Hematopoietic multipotent progenitor cell treated with erythropoietin and hydrocortisone succinate and interleukin-3 and kit ligand, for 4 days (in vitro differentiated cells): Measurements from ENCODE around the gene NDEL1.

Experiments
- DNase-seq: peaks from one replicate; pipeline ENCODE4 v3.0.0-alpha.2; 2015

NDEL1 gene

DNA sequence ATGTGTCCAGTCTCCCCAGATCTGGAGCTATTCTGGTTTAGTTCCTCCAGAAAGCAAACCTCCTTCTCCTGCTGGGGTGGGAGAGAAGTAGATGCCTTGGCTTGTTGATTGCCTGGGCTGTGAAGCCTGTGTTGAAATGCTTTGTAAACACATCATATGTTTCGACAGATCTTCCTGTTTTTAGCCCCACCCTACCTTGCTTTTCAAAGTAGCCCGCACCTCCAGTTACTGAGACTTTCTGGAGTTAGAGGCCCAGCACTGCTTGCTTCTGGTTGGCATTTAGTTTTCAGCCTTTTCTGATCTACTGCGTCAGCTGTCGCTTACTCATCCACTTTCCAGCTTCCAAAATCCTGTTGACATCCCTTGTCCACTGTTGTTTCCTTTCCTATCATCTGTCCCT, 17.9 kb upstream of the NDEL1 start:
- DNase-seq, result peak; percentile 47

- no peak for DNase-seq
Measured at GRCh38 chr17:8418471-8418870, 17.2 kb upstream of the NDEL1 start.

GRCh38 chr17:8419305-8419704, 16.4 kb upstream of the NDEL1 start:
- no peak for DNase-seq

- DNase-seq, result peak; percentile 85
Measured at GRCh38 chr17:8420041-8420934, 15.4 kb upstream of the NDEL1 start.

DNA sequence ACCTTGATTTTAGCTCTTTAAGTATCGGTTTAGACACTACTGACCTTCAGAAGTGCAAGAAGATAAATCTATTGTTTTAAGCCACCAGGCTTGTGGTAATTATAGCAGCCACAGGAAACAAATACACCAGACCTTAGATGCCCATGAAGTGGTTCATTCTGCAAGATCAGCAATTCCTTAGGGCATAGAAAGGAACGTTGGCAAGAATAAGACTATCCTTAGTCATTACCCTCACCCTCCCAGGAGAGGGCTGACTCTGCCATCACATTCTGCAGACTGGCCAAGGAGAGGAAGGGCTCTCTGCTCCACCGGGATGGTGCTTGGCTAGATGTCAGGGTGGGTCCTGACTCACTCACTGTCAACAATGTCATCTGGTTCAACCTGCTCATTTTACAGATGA, 14.1 kb upstream of the NDEL1 start:
- no peak for DNase-seq

GRCh38 chr17:8426094-8426720, 9.5 kb upstream of the NDEL1 start:
- DNase-seq, result no peak

GRCh38 chr17:8426802-8427201, 8.9 kb upstream of the NDEL1 start:
- no peak for DNase-seq

- no peak for DNase-seq
Measured at GRCh38 chr17:8430966-8431365, 4.7 kb upstream of the NDEL1 start.

- peak; percentile 76 for DNase-seq
Measured at GRCh38 chr17:8436169-8436843, 622 bp downstream of the NDEL1 start.

DNA sequence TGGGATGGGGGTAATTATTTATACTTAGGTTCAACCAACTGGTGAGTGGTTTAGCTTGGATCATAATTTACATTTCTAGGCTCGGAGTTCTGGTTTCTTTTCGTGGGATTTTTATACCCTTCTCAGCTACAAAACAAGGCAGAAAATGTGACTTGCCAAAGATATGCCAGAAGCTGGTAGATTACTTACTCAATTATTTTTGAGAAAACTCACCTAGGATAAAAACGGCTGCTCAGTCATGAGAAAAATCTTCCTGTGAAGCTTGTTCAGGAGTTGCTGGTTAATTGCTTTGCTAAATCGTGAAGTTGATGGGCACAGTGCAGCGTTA, 1.1 kb downstream of the NDEL1 start:
- no peak for DNase-seq

GRCh38 chr17:8438441-8438840, 2.8 kb downstream of the NDEL1 start:
- no peak for DNase-seq

DNA sequence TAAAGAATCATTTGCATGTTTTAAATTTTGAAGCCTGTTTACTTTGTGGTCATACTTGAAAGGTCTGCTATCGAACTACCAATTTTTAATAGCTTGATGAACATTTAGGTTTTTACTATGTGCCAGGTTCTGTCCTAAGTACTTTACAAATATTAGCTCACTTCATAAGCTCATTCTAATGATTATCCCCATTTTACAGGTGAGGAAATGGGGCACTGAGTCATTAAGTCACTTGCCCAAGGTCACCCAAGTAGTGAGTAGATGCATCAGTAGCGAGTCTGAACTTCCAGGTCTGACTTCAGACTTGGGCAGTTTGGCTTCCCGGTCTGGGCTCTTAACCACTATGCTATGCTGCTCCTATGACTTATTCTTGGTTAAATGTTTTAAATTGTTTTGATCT, 4.0 kb downstream of the NDEL1 start:
- DNase-seq, result no peak

DNA sequence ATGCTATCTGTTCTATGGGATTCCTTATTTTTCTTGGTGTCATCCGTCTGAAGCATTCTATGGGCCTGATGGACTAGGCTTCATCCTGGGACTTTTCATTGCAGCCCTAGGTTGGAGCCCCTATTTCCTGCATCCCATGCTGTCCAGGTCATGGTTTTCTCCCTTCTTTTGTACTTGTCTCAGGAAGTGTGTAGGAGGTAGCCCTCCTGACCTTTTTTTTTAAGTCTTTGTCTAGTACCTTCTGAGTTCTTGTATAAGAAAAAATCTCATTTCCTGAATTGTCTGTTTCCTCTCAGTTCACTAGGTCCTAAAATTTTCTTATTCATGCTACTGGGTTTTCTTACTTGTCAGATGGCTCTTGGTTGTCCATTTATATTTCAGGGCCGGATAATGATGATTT, 6.0 kb downstream of the NDEL1 start:
- no peak for DNase-seq

GRCh38 chr17:8442310-8442709, 6.6 kb downstream of the NDEL1 start:
- DNase-seq, result no peak

DNA sequence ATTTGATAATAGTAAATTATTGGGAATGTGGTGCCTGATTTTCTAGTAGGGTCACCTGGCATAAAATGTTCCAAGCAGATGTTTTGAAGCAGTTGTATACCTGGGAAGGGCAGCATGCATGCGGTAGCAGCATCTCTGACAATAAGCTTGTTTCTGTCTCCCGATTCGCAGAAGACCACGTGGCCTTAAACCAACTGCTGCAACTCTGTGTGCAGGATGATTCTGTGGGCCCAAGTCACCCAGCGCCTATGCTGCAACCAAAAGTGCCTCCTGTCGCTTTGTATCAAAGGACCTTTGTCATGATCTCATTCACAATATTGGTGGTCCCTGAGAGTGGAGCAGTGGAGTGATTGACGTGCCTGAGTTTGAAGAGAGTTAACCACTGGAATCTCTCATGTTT, 8.1 kb downstream of the NDEL1 start:
- DNase-seq, result no peak

DNA sequence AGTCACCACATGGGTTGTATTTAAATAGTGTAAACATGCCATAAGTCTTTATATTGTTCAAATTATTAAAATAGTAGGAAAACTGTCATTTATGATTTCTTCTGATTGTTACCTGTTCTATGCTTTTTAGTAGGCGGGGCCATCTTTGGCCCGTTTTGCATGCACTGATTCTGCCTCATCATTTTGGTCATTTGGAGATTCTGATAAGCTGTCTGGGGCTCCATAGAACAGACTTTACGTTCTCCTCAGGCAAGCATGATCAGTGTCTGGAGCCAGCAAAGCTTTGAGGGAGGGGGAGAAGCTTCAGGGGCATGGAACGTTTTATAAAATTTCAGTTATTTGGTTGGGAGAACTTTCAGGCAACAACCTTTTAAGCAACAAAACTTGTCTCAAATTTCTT, 8.8 kb downstream of the NDEL1 start:
- peak; percentile 47 for DNase-seq

GRCh38 chr17:8445536-8445935, 9.9 kb downstream of the NDEL1 start:
- DNase-seq, result no peak

- peak; percentile 69 for DNase-seq
Measured at GRCh38 chr17:8447799-8448198, 12.1 kb downstream of the NDEL1 start.

DNA sequence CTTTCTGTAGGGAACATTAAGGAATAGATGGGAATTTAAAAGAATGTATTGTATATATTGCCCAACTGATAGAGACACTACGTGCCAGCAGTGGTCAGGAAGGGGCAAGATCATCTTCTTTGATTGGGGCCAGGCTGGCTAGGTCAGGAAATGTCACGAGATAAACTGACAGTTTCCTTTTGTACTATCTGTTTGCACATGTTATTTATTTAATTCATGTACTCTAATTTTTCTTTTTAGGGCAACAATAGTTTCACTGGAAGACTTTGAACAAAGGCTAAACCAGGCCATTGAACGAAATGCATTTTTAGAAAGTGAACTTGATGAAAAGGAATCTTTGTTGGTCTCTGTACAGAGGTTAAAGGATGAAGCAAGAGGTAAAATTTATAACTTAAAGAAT, 12.6 kb downstream of the NDEL1 start:
- peak; percentile 77 for DNase-seq

DNA sequence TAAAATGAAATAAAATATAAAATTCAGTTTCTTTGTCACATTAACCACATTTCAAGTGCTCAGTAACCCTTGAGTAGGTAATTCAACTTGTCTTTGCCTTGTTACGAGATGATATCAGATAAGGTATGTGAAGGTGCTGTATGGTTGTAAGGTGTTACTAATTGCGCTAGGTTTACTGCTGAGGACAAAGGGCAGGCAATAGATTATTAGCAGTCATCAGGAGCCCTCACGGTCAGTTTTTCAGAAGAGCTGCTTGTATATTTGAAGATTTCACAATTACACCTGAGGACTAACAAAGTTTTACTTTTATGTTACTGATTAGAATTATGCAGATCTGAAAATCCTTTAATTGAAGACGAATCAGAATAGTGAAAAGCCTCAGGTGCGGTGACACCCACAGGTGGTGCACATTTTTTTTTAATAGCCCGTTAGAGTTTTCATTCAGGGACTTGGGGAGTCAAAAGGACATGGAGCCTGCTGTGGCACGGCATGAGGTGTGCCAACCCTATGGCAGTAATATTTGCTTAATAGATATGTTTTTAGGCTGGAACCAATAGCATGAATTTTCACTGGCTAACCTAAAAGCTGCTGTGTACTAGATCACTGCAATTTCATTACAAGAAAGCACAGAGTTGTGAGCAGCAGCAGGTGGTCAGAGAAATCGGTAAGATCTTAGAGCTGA, 16.4 kb downstream of the NDEL1 start:
- no peak for DNase-seq

DNA sequence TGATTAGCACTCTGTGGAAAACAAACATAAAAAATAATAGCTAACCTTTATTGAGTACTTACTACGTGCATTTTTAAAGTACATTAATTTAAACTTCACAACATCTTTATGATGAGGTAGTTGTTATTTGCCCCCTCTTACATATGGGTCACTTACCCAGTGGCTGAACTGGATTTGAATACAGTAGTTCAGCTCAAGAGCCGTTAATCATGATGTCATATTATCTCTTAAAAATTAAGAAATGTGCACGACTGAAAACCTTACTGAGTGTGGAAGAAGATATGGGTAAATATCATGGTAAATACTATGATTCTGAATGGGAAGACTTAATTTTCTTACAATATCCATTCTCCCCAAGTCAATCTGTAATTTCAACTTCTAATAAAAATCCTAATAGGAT, 17.6 kb downstream of the NDEL1 start:
- no peak for DNase-seq

- peak; percentile 52 for DNase-seq
Measured at GRCh38 chr17:8455665-8456209, 20.1 kb downstream of the NDEL1 start.

GRCh38 chr17:8458128-8458527, 22.4 kb downstream of the NDEL1 start:
- no peak for DNase-seq
